ENCODE measurements around the gene NTRK2.

NTRK2 gene

GRCh38 chr9:84900421-84900820 lies 230.9 kb downstream of the NTRK2 start:
- DNase-seq = no peak

GRCh38 chr9:84903963-84904362 lies 234.4 kb downstream of the NTRK2 start:
- DNase-seq = no peak

- no peak for DNase-seq
Observed at GRCh38 chr9:84916769-84917168, 247.2 kb downstream of the NTRK2 start.

- DNase-seq = no peak
Observed at GRCh38 chr9:84917366-84918070, 248.0 kb downstream of the NTRK2 start.

- no peak for DNase-seq
Observed at GRCh38 chr9:84919440-84919839, 249.9 kb downstream of the NTRK2 start.

GRCh38 chr9:84921175-84921574 lies 251.6 kb downstream of the NTRK2 start:
- DNase-seq = no peak

GRCh38 chr9:84922051-84922450 lies 252.5 kb downstream of the NTRK2 start:
- DNase-seq = no peak

GRCh38 chr9:84924266-84924665 lies 254.7 kb downstream of the NTRK2 start:
- no peak for DNase-seq

GRCh38 chr9:84925225-84925872 lies 255.8 kb downstream of the NTRK2 start:
- no peak for DNase-seq

- no peak for DNase-seq
Observed at GRCh38 chr9:84926793-84927192, 257.3 kb downstream of the NTRK2 start.

GRCh38 chr9:84928419-84928818 lies 258.9 kb downstream of the NTRK2 start:
- no peak for DNase-seq

- DNase-seq = no peak
Observed at GRCh38 chr9:84929068-84929467, 259.5 kb downstream of the NTRK2 start.

GRCh38 chr9:84932915-84933527 lies 263.5 kb downstream of the NTRK2 start:
- no peak for DNase-seq

GRCh38 chr9:84935528-84936117 lies 266.1 kb downstream of the NTRK2 start:
- no peak for DNase-seq

- DNase-seq = no peak
Observed at GRCh38 chr9:84937180-84937579, 267.7 kb downstream of the NTRK2 start.

- DNase-seq = no peak
Observed at GRCh38 chr9:84937581-84937980, 268.1 kb downstream of the NTRK2 start.

GRCh38 chr9:84939774-84940173 lies 270.2 kb downstream of the NTRK2 start:
- no peak for DNase-seq

GRCh38 chr9:84940294-84940693 lies 270.8 kb downstream of the NTRK2 start:
- DNase-seq = no peak

- DNase-seq = no peak
Observed at GRCh38 chr9:84941792-84942191, 272.3 kb downstream of the NTRK2 start.

- DNase-seq = no peak
Observed at GRCh38 chr9:84943482-84944050, 274.0 kb downstream of the NTRK2 start.

- DNase-seq = no peak
Observed at GRCh38 chr9:84945878-84946538, 276.5 kb downstream of the NTRK2 start.

GRCh38 chr9:84947412-84947972 lies 278.0 kb downstream of the NTRK2 start:
- no peak for DNase-seq

GRCh38 chr9:84949258-84949657 lies 279.7 kb downstream of the NTRK2 start:
- DNase-seq = no peak

All from stimulated activated CD4-positive, alpha-beta T cell treated with anti-CD3 and anti-CD28 coated beads, Interleukin-15, amount 100 ng/mL, for 24 hours (primary cell).